T-cell (primary cell): ENCODE results near the gene TSPAN12. TPM values are rescaled to one million over a fixed set of nuclear protein-coding genes. Genes with fewer than 3 reads are reported as not detected.

ENCODE experiments used
- ATAC-seq, 4 experiments: fragments of 200-7000 bp in 3 of 4; fragments of 150-1000 bp in 1 of 4; cut with Tn5 transposase; replicated peaks in 1 of 4; 1 replicate in 3 of 4; 2 replicates in 1 of 4; pipeline ENCODE4 v1.10.0; 2021; ENCODE audit warnings: moderate library complexity in 3 of 4, mild to moderate bottlenecking in 2 of 4, moderate number of reproducible peaks in 1 of 4
- CTCF ChIA-PET, 2 donors: fragments of 300-600 bp; sonication (Branson Sonifier 250); formaldehyde crosslinking; loops; one replicate each; lab custom pipeline; 2022; ENCODE audit warnings: antibody characterized with exemption in 2 of 2; lab: Charles Lee
- POLR2A ChIA-PET, 2 donors: fragments of 300-600 bp; sonication (Branson Sonifier 250); formaldehyde crosslinking; loops; one replicate each; lab custom pipeline; 2022; ENCODE audit warnings: antibody characterized with exemption in 2 of 2; lab: Charles Lee
- DNase-seq, 35 experiments: peaks; one replicate each; pipeline versions ENCODE4 v3.0.0 to v3.0.0-alpha.2; 2013 to 2023
- H3K27ac ChIP-seq: one replicate; pipeline ENCODE4 v1.5.1; 2013; ENCODE audit warnings: low read length
- H3K27me3 ChIP-seq, 2 experiments: replicated peaks in 1 of 2; 1 replicate in 1 of 2; 2 replicates in 1 of 2; pipeline versions ENCODE4 v1.6.1 to v1.7.0; 2013; ENCODE audit warnings: low read length in 1 of 2, mixed read lengths in 1 of 2; ENCODE audit not compliant: control insufficient read depth in 2 of 2, insufficient read depth in 2 of 2; ENCODE audit errors: extremely low read depth in 1 of 2
- H3K36me3 ChIP-seq, 2 donors: 1 replicate in 1 of 2; 2 replicates in 1 of 2; pipeline versions ENCODE4 v1.6.1 to v1.7.0; 2013; ENCODE audit warnings: low read length in 1 of 2; ENCODE audit not compliant: control insufficient read depth in 2 of 2, insufficient read depth in 1 of 2; ENCODE audit errors: extremely low read depth in 1 of 2
- H3K4me1 ChIP-seq, 2 experiments: 1 replicate in 1 of 2; 2 replicates in 1 of 2; pipeline versions ENCODE4 v1.6.1 to v1.7.0; 2013; ENCODE audit warnings: low read length in 2 of 2, mixed read lengths in 1 of 2; ENCODE audit not compliant: insufficient read depth in 2 of 2, control insufficient read depth in 1 of 2; ENCODE audit errors: extremely low read depth in 1 of 2
- H3K4me3 ChIP-seq, 2 donors: 1 replicate in 1 of 2; 2 replicates in 1 of 2; pipeline versions ENCODE4 v1.5.1 to v1.7.0; 2013; ENCODE audit warnings: mild to moderate bottlenecking in 2 of 2, low read length in 1 of 2, moderate library complexity in 1 of 2; ENCODE audit not compliant: control insufficient read depth in 1 of 2; ENCODE audit errors: extremely low read depth in 1 of 2
- H3K9me3 ChIP-seq: 2 replicates; pipeline ENCODE4 v1.7.0; 2013
- H3K27ac Mint-ChIP-seq, 2 donors: one replicate each; pipeline ENCODE4 v1.8.0; 2020 to 2021; ENCODE audit warnings: mild to moderate bottlenecking in 2 of 2, mixed read lengths in 2 of 2
- H3K27me3 Mint-ChIP-seq, 2 donors: one replicate each; pipeline ENCODE4 v1.8.0; 2021 to 2022; ENCODE audit warnings: mixed read lengths in 2 of 2
- H3K36me3 Mint-ChIP-seq: one replicate; pipeline ENCODE4 v1.8.0; 2021; ENCODE audit warnings: mixed read lengths
- H3K4me1 Mint-ChIP-seq, 3 donors: one replicate each; pipeline ENCODE4 v1.8.0; 2020 to 2022; ENCODE audit warnings: mixed read lengths in 3 of 3, mild to moderate bottlenecking in 1 of 3
- H3K4me3 Mint-ChIP-seq, 3 donors: one replicate each; pipeline ENCODE4 v1.8.0; 2020 to 2022; ENCODE audit warnings: mild to moderate bottlenecking in 3 of 3, mixed read lengths in 3 of 3, moderate library complexity in 3 of 3
- H3K9me3 Mint-ChIP-seq, 3 donors: one replicate each; pipeline ENCODE4 v1.8.0; 2020 to 2022; ENCODE audit warnings: mixed read lengths in 3 of 3
- WGBS: methylation state at CpG from one replicate; pipeline ENCODE4 v1.1.5; 2013; ENCODE audit warnings: missing lambda C conversion rate; ENCODE audit not compliant: insufficient coverage; 5-methylcytosine and 5-hydroxymethylcytosine counted together
- total RNA-seq, 35 experiments: library from RNA in 6 of 35; stranded (reverse) in 6 of 35; fragments of 120-200 nt in 1 of 35; gene quantifications; one replicate each; pipeline versions ENCODE4 v1.2.1 to v1.2.4 and lab custom pipeline; 2013 to 2026

The TSPAN12 gene
- total RNA-seq, 5 donors from 2014 or later (not counting 1 experiment from before 2014, with no cell fraction given): 0.33 to 0.44 (median 0.41) TPM; not detected in 2

DNA sequence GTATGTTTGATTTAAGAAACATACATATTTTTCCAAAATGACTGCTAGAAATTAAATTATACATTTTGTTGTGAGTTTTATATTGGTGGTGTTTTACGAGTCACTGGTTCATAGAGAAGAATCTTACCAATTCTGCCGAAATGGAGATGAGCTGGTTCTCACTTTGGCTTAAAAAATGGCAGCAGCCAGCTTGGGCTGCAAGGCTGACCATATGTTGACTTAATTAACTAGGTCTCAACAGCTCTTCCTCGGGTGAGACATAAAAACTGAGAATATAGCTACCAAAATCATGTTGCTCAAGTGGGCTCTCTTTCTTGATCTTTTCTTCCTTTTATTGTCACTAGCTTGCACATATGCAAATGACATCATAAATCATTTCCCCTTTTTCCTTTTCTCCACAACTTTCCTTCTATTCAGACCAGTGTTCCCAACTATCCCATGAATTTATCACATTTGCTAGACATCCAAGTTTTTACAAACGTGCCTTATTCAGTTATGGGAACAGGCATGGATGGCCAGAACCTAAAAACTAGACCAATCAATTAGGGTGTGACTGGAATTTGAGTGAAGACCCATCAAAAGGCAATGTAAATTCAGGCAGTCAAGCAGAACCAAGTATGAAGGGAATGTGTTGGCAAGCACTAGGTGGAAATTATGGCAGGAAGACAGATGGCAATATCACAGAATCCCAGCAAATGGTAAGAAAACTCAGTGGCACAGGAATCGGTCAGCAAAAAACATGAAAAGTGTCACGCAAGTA lies 6.4 kb upstream of the TSPAN12 start:
- H3K4me1 ChIP-seq: no peaks in the 10 kb centered on the region
- no peak overlapping the region for H3K27ac ChIP-seq
- H3K4me3 ChIP-seq: no peak overlapping the region
- H3K9me3 ChIP-seq: no peaks in the 10 kb centered on the region
- CTCF ChIA-PET: no interaction called here
- Mint-ChIP-seq H3K9me3 (no peaks in the 10 kb centered on the region), H3K27ac (no peak overlapping the region), H3K36me3 (no peaks in the 10 kb centered on the region), H3K4me1 (no peaks in the 10 kb centered on the region), H3K27me3 (peaks cover 39 to 43% of the 10 kb centered on the region in 2 donors), H3K4me3 (no peak overlapping the region)
- DNase-seq: no peak
- H3K27me3 ChIP-seq: peaks cover 4% of the 10 kb centered on the region in 2 experiments
- ATAC-seq: no peak
- 70% methylated on average over 3 of the region's 6 CpGs for WGBS
- no peaks in the 10 kb centered on the region for H3K36me3 ChIP-seq
- POLR2A ChIA-PET: no interaction called here

DNA sequence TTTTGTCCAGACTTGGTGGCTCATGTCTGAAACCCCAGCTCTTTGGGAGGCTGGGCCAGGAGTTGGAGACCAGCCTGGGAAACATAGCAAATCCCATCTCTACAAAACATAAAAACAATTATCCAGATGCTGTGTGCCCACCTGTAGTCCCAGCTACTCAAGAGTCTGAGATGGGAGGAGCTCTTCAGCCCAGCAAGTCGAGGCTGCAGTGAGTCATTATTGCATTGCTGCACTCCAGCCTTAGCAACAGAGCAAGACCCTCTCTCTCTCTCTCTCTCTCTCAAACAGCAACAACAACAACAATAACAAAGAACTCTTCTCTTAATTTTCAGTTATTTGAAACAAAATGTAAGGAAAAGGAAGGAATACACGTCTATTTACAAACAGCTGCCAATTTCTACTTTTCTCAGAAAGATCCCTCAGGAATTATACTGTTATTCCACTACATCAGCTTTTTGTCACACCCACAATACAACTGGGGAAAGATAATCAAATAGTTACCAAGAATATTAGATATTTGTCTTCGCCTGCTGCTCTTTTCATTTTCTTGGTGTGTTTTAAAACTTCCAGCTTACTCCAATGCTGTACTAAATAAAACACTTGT lies 5.1 kb upstream of the TSPAN12 start:
- Histone ChIP-seq H3K4me3 (no peak overlapping the region), H3K27me3 (peaks cover 5 to 9% of the 10 kb centered on the region in 2 experiments), H3K36me3 (no peaks in the 10 kb centered on the region), H3K27ac (no peak overlapping the region), H3K4me1 (peaks cover 0 to under 1% of the 10 kb centered on the region in 2 experiments), H3K9me3 (no peaks in the 10 kb centered on the region)
- Mint-ChIP-seq H3K36me3 (no peaks in the 10 kb centered on the region), H3K27ac (no peak overlapping the region), H3K4me1 (peaks cover 0 to 1% (median under 1%) of the 10 kb centered on the region in 3 donors), H3K27me3 (peaks cover 51 to 53% of the 10 kb centered on the region in 2 donors), H3K9me3 (no peaks in the 10 kb centered on the region), H3K4me3 (no peak overlapping the region)
- ChIA-PET CTCF (no interaction called here), POLR2A (interaction anchor here (0.5 to 0.6 kb wide), 2 partner anchors 9 to 14 kb away, joined by 3 read pairs; no protein-coding TSS in a partner anchor)
- ATAC-seq (no peak), DNase-seq (no peak)
- no CpG with 5 or more reads among the region's 3 CpGs for WGBS

DNA sequence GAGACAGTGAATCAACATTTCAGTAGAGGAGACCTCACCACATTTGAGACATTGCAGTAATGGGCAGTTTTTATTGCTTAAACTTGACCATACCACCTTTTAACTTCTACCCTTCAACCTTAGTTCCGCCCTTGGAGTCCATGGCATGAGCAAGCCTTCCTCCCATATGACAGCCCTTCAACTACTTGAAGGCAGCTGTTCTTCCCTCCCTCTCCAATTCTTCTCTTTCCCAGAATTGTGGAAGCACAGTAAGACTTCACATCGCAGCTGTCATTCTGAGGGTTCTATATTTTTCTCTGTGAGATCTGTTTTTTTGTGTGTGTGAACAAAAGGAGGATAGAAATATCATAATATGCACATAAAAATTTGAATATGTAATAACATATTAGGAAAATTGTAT lies 2.2 kb upstream of the TSPAN12 start:
- peaks cover 13 to 15% (median 15%) of the 10 kb centered on the region in 3 donors for H3K4me1 Mint-ChIP-seq
- no peak for ATAC-seq
- H3K27me3 ChIP-seq: peaks cover 17 to 22% of the 10 kb centered on the region in 2 experiments
- H3K27ac ChIP-seq: no peak overlapping the region
- no peaks in the 10 kb centered on the region for H3K9me3 Mint-ChIP-seq
- H3K4me3 Mint-ChIP-seq: no peak overlapping the region
- CTCF ChIA-PET: no interaction called here
- H3K4me1 ChIP-seq: peaks cover 0 to 15% of the 10 kb centered on the region in 2 experiments
- H3K27ac Mint-ChIP-seq: no peak overlapping the region
- WGBS: no CpG with 5 or more reads among the region's 2 CpGs
- POLR2A ChIA-PET: no interaction called here
- no peak overlapping the region for H3K4me3 ChIP-seq
- H3K9me3 ChIP-seq: no peaks in the 10 kb centered on the region
- no peaks in the 10 kb centered on the region for H3K36me3 ChIP-seq
- H3K27me3 Mint-ChIP-seq: peaks cover 58 to 61% of the 10 kb centered on the region in 2 donors
- DNase-seq: no peak
- no peaks in the 10 kb centered on the region for H3K36me3 Mint-ChIP-seq

DNA sequence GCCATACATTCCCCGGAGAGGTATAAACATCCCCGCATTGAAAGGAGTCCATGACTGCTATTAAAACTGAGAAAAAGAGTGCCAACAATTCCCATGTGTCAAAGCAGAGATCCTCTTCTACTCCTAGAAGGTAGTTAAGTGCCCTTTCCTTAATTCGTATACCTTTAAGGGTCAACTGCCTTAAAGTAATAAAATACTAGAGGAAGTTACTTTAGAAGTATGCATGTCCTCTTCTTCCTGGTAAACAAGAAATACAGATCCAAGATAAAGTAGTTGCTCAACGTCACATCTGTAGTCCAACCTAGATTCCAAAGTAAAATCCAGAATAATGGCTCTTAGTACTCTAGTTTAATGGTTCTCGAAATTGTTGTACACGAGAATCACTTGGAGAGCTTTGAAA lies 1.5 kb upstream of the TSPAN12 start:
- ChIA-PET POLR2A (no interaction called here), CTCF (interaction anchor here in 1 of 2 donors (0.6 kb wide), 1 partner anchor 52 kb away, joined by 5 read pairs; no protein-coding TSS in a partner anchor)
- no peak overlapping the region for H3K4me3 Mint-ChIP-seq
- DNase-seq (no peak), ATAC-seq (no peak)
- 88% methylated on average over 2 of the region's 6 CpGs for WGBS
- H3K36me3 ChIP-seq: no peaks in the 10 kb centered on the region
- H3K27ac Mint-ChIP-seq: no peak overlapping the region
- H3K27me3 ChIP-seq: peaks cover 17 to 22% of the 10 kb centered on the region in 2 experiments
- peaks cover 0 to 15% of the 10 kb centered on the region in 2 experiments for H3K4me1 ChIP-seq
- no peak overlapping the region for H3K4me3 ChIP-seq
- H3K27ac ChIP-seq: no peak overlapping the region
- no peaks in the 10 kb centered on the region for H3K36me3 Mint-ChIP-seq
- peaks cover 62 to 66% of the 10 kb centered on the region in 2 donors for H3K27me3 Mint-ChIP-seq
- no peaks in the 10 kb centered on the region for H3K9me3 Mint-ChIP-seq
- no peaks in the 10 kb centered on the region for H3K9me3 ChIP-seq
- peaks cover 13 to 15% (median 15%) of the 10 kb centered on the region in 3 donors for H3K4me1 Mint-ChIP-seq

DNA sequence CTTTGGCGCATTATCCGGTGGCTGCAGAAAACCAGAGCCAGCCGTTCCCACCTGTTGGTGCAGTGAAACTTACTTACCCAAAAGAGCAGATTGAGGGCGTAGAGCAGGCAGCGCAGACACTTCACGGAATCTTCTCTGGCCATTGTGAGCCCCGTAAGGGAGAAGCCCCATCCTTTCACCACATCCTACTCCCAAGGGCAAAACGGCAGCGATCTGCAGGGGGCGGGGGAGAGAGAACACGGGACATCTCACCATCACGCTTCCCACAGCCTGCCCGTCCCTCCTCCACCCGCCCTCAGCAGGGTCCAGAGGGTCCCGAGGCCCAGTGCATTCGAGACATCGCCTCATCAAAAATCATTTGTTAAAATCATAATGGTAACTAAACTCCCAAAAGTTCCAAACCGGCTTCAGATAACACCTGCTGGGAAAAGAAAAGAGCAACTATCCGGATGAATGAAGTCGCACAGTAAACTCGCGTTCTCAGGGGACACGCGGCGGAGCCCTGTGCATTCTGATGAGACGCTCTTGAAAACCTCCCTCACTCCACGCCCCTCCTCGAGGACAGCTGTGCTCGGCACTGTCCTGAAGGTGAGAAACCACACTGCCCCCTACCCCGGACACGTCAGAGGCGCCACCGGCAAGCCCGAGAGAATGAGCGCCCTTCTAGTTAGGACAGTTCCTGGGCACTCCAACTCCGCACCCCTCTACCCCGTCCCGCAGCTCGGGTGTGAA lies 1.2 kb downstream of the TSPAN12 start:
- peak overlapping the region; percentile 78 to 85 (median 82) for H3K4me3 Mint-ChIP-seq
- ChIA-PET POLR2A (no interaction called here), CTCF (no interaction called here)
- DNase-seq: peak in 5 of 35 experiments; percentile 0 to 13 (median 3)
- H3K27ac Mint-ChIP-seq: peak overlapping the region in 1 of 2 donors; percentile 67
- H3K4me3 ChIP-seq: peak overlapping the region; percentile 24 to 29
- no peaks in the 10 kb centered on the region for H3K36me3 ChIP-seq
- no peak overlapping the region for H3K27ac ChIP-seq
- peaks cover 0 to 15% of the 10 kb centered on the region in 2 experiments for H3K4me1 ChIP-seq
- WGBS: 9% methylated on average over 25 of the region's 39 CpGs
- ATAC-seq: peak; percentile 28 to 46 (median 38)
- peaks cover 56 to 60% of the 10 kb centered on the region in 2 donors for H3K27me3 Mint-ChIP-seq
- no peaks in the 10 kb centered on the region for H3K9me3 Mint-ChIP-seq
- no peaks in the 10 kb centered on the region for H3K36me3 Mint-ChIP-seq
- H3K9me3 ChIP-seq: no peaks in the 10 kb centered on the region
- peaks cover 13 to 15% (median 15%) of the 10 kb centered on the region in 3 donors for H3K4me1 Mint-ChIP-seq
- peaks cover 17 to 20% of the 10 kb centered on the region in 2 experiments for H3K27me3 ChIP-seq

DNA sequence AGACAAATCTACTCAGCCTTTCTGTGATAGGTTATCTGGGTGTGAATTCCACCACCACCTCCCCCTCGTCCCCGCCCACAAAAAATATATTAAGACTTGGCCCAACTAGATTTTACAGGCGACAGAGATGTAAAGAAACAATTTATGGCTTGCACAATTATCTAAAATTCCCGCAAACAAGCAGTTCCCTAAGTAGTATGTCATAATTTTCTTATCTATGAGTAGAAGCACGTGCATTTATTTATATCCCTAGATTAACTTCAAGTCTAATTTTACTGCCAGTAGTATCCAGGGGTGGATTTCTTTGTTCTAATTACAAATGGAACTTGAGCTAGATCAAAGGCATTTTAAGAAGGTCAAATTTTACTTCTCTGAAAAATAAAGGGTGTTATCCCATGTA lies 1.7 kb downstream of the TSPAN12 start:
- Histone ChIP-seq H3K4me3 (no peak overlapping the region), H3K27ac (no peak overlapping the region), H3K4me1 (peaks cover 0 to 15% of the 10 kb centered on the region in 2 experiments), H3K9me3 (no peaks in the 10 kb centered on the region), H3K36me3 (no peaks in the 10 kb centered on the region), H3K27me3 (peaks cover 17 to 20% of the 10 kb centered on the region in 2 experiments)
- ChIA-PET CTCF (no interaction called here), POLR2A (no interaction called here)
- H3K27ac Mint-ChIP-seq: no peak overlapping the region
- DNase-seq (no peak), ATAC-seq (no peak)
- WGBS: no CpG with 5 or more reads among the region's 5 CpGs
- peaks cover 13 to 15% (median 15%) of the 10 kb centered on the region in 3 donors for H3K4me1 Mint-ChIP-seq
- no peaks in the 10 kb centered on the region for H3K9me3 Mint-ChIP-seq
- no peaks in the 10 kb centered on the region for H3K36me3 Mint-ChIP-seq
- H3K27me3 Mint-ChIP-seq: peaks cover 56 to 58% of the 10 kb centered on the region in 2 donors
- peak overlapping the region; percentile 78 to 85 (median 82) for H3K4me3 Mint-ChIP-seq
